Stimulated activated CD4-positive, alpha-beta T cell treated with anti-CD3 and anti-CD28 coated beads, TNF-alpha, amount 100 ng/mL, for 48 hours (primary cell): Measurements from ENCODE around the gene FREY1.
A peak's percentile ranks its signal among the peaks of the same experiment; 100 is the strongest.
"Not testable (repeated sequence)": the region's sequence is repeated elsewhere in the genome, so short reads cannot be mapped to it uniquely, and the experiment has no call there.

ENCODE experiments used
- DNase-seq, 3 donors: peaks; one replicate each; pipeline ENCODE4 v3.0.0-alpha.2; 2020; ENCODE audit warnings: low read depth in 3 of 3

The FREY1 gene

DNA sequence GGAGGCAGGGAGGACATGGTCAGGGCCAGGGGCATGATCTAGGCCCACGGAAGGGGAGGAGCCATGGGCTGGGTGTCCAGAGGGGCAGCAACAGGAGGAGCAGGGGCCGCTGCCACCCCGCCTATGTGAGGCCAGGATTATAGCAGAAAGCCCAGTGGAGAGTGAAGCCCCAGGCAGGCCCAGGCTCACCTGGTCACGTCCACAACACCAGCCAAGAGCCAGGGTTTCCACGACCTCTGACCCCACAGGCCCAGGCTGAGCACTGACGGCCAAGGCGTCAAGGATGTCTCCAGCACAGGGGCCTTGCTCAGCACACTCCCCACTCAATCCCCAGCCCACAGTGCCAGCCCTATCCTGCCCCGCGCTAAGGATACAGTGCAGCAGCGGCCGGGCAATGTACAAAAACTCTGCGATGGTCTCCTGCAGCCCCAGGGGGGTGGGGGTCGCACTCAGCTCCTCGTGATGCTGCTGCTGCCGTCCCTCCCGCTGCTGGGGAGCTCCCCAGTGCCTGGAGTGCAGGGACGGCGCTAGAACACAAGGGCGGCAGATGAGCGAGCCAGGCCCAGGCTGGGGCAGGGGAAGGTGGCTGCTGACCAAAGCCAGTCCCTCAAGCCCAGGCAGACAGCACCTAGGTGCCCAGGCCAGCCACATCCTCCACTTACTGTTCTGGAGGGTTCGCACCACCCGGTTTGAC, 7.0 kb upstream of the FREY1 start:
- no peak for DNase-seq

- no peak for DNase-seq
Measured at GRCh38 chr11:45913514-45913913, 6.4 kb upstream of the FREY1 start.

GRCh38 chr11:45910623-45911022, 3.6 kb upstream of the FREY1 start:
- no peak for DNase-seq

GRCh38 chr11:45909594-45910475, 2.8 kb upstream of the FREY1 start:
- no peak for DNase-seq

- DNase-seq: no peak
Measured at GRCh38 chr11:45907911-45908370, 870 bp upstream of the FREY1 start.

- no peak for DNase-seq
Measured at GRCh38 chr11:45906096-45906682, 882 bp downstream of the FREY1 start.

GRCh38 chr11:45905576-45905975, 1.5 kb downstream of the FREY1 start:
- DNase-seq: not testable (repeated sequence)

DNA sequence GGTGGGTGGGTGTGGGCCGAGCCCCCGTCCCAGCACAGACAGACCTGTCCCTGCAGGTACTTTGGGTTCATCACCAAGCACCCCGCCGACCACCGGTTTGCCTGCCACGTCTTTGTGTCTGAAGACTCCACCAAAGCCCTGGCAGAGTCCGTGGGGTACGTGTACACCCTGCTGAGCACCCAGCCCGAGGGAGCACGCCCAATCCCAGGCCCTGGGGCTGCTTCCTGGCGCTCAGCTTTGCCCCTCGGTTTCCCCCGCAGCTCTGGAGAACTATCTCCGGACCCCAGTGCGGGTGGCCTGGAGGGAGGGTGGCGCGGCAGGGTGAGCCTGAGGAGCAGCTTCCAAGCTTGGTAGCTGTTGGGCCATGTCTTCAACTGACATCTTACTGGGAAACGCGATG, 2.0 kb downstream of the FREY1 start:
- DNase-seq: no peak

GRCh38 chr11:45904309-45904915, 2.7 kb downstream of the FREY1 start:
- no peak for DNase-seq

DNA sequence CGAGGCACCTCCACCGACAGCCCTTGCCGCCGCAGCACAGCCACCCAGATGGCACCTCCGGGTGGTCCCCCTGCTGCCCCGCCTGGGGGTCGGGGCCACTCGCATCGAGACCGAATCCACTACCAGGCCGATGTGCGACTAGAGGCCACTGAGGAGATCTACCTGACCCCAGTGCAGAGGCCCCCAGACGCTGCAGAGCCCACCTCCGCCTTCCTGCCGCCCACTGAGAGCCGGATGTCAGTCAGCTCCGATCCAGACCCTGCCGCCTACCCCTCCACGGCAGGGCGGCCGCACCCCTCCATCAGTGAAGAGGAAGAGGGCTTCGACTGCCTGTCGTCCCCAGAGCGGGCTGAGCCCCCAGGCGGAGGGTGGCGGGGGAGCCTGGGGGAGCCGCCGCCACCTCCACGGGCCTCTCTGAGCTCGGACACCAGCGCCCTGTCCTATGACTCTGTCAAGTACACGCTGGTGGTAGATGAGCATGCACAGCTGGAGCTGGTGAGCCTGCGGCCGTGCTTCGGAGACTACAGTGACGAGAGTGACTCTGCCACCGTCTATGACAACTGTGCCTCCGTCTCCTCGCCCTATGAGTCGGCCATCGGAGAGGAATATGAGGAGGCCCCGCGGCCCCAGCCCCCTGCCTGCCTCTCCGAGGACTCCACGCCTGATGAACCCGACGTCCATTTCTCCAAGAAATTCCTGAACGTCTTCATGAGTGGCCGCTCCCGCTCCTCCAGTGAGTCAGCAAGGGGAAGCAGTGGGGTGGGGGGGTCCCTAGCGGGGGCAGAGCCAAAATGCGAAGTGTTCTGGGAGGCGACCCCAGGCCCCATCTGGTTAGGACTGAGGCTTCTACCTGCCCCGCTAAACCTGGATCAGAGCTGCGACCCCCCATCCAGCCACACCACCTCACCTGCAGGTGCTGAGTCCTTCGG, 4.4 kb downstream of the FREY1 start:
- DNase-seq: no peak

- no peak for DNase-seq
Measured at GRCh38 chr11:45901626-45902025, 5.4 kb downstream of the FREY1 start.

- DNase-seq: no peak
Measured at GRCh38 chr11:45900916-45901617, 6.0 kb downstream of the FREY1 start.

DNA sequence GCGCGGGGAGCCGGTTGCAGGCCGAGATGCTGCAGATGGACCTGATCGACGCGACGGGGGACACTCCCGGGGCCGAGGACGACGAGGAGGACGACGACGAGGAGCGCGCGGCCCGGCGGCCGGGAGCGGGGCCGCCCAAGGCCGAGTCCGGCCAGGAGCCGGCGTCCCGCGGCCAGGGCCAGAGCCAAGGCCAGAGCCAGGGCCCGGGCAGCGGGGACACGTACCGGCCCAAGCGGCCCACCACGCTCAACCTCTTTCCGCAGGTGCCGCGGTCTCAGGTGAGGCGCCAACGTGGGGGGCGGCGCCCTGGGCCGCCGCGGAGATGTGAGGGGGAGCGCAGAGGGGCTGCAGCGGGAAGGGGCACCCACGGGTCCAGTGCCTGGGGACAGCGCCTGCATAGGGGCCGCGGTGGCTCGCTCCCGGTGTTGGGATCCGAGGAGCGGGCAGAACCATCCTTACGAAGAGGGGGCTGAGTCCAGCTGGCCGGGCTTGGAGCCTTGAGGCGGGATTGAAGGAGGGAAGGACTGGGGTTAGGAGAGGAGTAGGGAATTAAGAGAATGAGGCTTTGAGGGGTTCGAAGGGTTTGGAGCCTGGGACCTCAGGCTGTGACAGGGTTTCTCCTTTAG, 6.8 kb downstream of the FREY1 start:
- not testable (repeated sequence) for DNase-seq

DNA sequence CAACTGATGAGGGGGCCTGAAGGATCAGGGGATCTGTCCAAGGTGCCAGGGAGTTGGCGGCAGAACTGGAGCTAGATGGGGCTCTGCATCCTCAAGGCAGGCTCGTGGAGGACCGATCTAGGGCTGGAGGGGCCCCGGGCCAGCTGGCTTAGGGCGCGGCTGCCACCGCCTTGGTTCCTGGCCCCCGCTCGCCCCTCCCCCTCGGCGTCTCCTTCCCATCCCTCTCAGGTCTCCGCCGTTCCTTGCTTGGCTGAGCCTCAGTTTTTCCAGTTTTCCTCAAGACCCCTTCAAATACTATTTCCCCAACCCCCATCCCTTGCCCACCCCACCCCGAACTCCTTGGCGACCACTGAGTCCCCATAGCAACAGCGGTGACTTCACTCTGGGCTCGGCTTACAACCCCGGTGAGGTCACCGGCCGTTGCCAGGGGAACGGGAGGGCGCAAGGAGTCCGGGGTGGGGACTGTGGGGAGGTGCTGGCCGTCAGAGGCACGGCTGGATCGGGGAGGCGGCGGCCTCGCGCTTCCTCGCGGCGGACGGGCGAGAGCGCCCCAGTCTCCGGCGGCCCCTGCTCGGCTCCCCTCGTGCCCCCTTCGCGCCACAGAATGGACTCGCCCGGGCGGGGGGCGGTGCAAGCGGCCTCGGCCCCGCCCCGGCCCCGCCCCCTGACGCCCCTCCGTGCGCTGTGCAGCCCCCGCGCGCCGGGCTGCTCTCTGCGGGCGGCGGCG, 7.5 kb downstream of the FREY1 start:
- DNase-seq: peak; percentile 22 to 65 (median 32)

- DNase-seq: no peak
Measured at GRCh38 chr11:45899086-45899447, 8.0 kb downstream of the FREY1 start.

- DNase-seq: no peak
Measured at GRCh38 chr11:45897556-45897955, 9.5 kb downstream of the FREY1 start.

DNA sequence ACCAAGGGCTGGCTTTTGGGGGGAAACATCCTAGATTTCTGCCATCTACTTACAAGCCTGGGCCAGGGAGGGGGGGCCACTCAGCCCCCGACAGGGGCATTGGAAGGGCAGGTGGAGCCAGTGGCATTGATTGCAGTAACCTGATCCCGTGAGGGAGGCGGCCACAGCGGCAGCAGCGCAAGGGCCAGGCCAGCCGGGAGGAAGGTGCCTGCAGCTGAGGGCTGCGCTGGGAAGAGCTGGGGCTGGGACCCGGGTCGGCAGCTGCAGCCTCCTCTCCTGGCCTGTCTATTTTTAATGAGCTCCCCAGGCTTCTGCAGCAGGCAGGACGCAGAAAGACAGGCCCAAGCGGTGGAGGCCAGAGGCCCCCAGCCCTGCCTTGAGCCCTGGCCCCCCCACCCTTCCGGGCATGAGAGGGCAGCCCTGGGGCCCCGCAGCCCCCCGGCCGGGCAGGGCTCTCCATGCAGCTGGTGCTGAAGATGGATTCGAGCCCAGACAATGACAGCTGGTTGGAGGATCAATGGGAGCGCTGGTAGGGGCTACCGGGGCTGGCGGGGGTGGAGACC, 10.6 kb downstream of the FREY1 start:
- no peak for DNase-seq

GRCh38 chr11:45895553-45896259, 11.4 kb downstream of the FREY1 start:
- DNase-seq: no peak
